ENCODE data around the gene TUBB1. TPM values are rescaled to one million over a fixed set of nuclear protein-coding genes. Genes with fewer than 3 reads are reported as not detected.
"Not testable (repeated sequence)": the region's sequence is repeated elsewhere in the genome, so short reads cannot be mapped to it uniquely, and the experiment has no call there.

Gene TUBB1
- total and polyA plus RNA-seq, 2 donors (not counting 1 experiment from before 2014, with no cell fraction given): 0.22 to 0.43 TPM

- ChIA-PET POLR2A (interaction anchor here (0.5 kb wide), 1 partner anchor 45 kb away, joined by 4 read pairs; no protein-coding TSS in a partner anchor), CTCF (no interaction called here)
- Histone ChIP-seq H3K4me2 (replicated peaks; ENCODE audit: low read depth, low read length, poor library complexity, severe bottlenecking) (no peak overlapping the region), H2AFZ (ENCODE audit: insufficient read depth, low read depth, low read length, poor library complexity, severe bottlenecking) (no peak overlapping the region), H3K27me3 (replicated peaks in 1 of 4; ENCODE audit: control extremely low read depth in 1 of 4, control insufficient read depth in 3 of 4, insufficient read depth in 4 of 4, low read length in 3 of 4) (no peaks in the 10 kb centered on the region), H3K4me1 (ENCODE audit: control insufficient read depth in 2 of 2, insufficient read depth in 2 of 2, low read length in 2 of 2) (peaks cover 35 to 39% of the 10 kb centered on the region in 2 donors), H3K27ac (ENCODE audit: low read length in 2 of 2) (no peak overlapping the region), H3K9ac (ENCODE audit: low read length) (no peak overlapping the region), H3K79me2 (ENCODE audit: control insufficient read depth, insufficient read depth, low read length) (peaks cover 78% of the 10 kb centered on the region), H3K9me3 (ENCODE audit: control extremely low read depth in 1 of 3, control insufficient read depth in 2 of 3, insufficient read depth in 1 of 3, low read length in 2 of 3) (no peaks in the 10 kb centered on the region), H4K20me1 (ENCODE audit: control insufficient read depth, insufficient read depth, low read length, poor library complexity, severe bottlenecking) (peaks cover 33% of the 10 kb centered on the region), H3K4me3 (ENCODE audit: control extremely low read depth in 1 of 5, extremely low read depth in 1 of 5, insufficient read depth in 1 of 5, low read depth in 2 of 5, low read length in 4 of 5) (no peak overlapping the region), H3K36me3 (replicated peaks in 1 of 2; ENCODE audit: control extremely low read depth in 1 of 2, control insufficient read depth in 1 of 2, extremely low read depth in 1 of 2, insufficient read depth in 2 of 2, low read length in 1 of 2) (peaks cover 2 to 50% of the 10 kb centered on the region in 2 experiments)
- H3K27me3 Mint-ChIP-seq: no peaks in the 10 kb centered on the region
- H3K9me3 Mint-ChIP-seq (ENCODE audit: insufficient read depth): no peaks in the 10 kb centered on the region
- ATAC-seq (ENCODE audit: low read depth) (no peak), DNase-seq (no peak)
- intact Hi-C loops (cut with micrococcal nuclease): no loop called here
- no peak overlapping the region for H3K4me3 Mint-ChIP-seq
- H3K27ac Mint-ChIP-seq: no peak overlapping the region
- TF ChIP-seq EZH2 (IDR thresholded peaks at IDR 0.05; ENCODE audit: borderline replicate concordance, insufficient read depth, low read depth, low read length, poor library complexity, severe bottlenecking): no peak
- TF ChIP-seq CTCF (IDR thresholded peaks at IDR 0.05): no peak
- H3K4me1 Mint-ChIP-seq: peaks cover 47% of the 10 kb centered on the region
- WGBS (ENCODE audit: insufficient coverage): no CpG with 5 or more reads among the region's 1 CpG
Observed at GRCh38 chr20:59039233-59039632, 20.0 kb downstream of the TUBB1 start.

GRCh38 chr20:59040667-59041066 lies 21.4 kb downstream of the TUBB1 start:
- intact Hi-C loops (cut with micrococcal nuclease): loop anchor here (5.0 kb wide), 1 partner anchor 733 kb away; the partner anchor contains the start of gene RAB22A
- Histone ChIP-seq H3K4me1 (ENCODE audit: control insufficient read depth in 2 of 2, insufficient read depth in 2 of 2, low read length in 2 of 2) (peaks cover 45 to 47% of the 10 kb centered on the region in 2 donors), H3K27me3 (replicated peaks in 1 of 4; ENCODE audit: control extremely low read depth in 1 of 4, control insufficient read depth in 3 of 4, insufficient read depth in 4 of 4, low read length in 3 of 4) (no peaks in the 10 kb centered on the region), H3K36me3 (replicated peaks in 1 of 2; ENCODE audit: control extremely low read depth in 1 of 2, control insufficient read depth in 1 of 2, extremely low read depth in 1 of 2, insufficient read depth in 2 of 2, low read length in 1 of 2) (peaks cover 2 to 36% of the 10 kb centered on the region in 2 experiments), H3K4me3 (ENCODE audit: control extremely low read depth in 1 of 5, extremely low read depth in 1 of 5, insufficient read depth in 1 of 5, low read depth in 2 of 5, low read length in 4 of 5) (no peak overlapping the region), H3K4me2 (replicated peaks; ENCODE audit: low read depth, low read length, poor library complexity, severe bottlenecking) (peak overlapping the region; percentile 92), H3K27ac (ENCODE audit: low read length in 2 of 2) (peak overlapping the region in 1 of 2 donors; percentile 23), H3K9me3 (ENCODE audit: control extremely low read depth in 1 of 3, control insufficient read depth in 2 of 3, insufficient read depth in 1 of 3, low read length in 2 of 3) (no peaks in the 10 kb centered on the region), H3K9ac (ENCODE audit: low read length) (no peak overlapping the region), H4K20me1 (ENCODE audit: control insufficient read depth, insufficient read depth, low read length, poor library complexity, severe bottlenecking) (peaks cover 33% of the 10 kb centered on the region), H2AFZ (ENCODE audit: insufficient read depth, low read depth, low read length, poor library complexity, severe bottlenecking) (no peak overlapping the region), H3K79me2 (ENCODE audit: control insufficient read depth, insufficient read depth, low read length) (peaks cover 74% of the 10 kb centered on the region)
- ChIA-PET CTCF (interaction anchor here (1.6 kb wide), 1 partner anchor 168 kb away, joined by 3 read pairs; no protein-coding TSS in a partner anchor), POLR2A (interaction anchor here (0.6 to 1.2 kb wide), 2 partner anchors 8 to 388 kb away, joined by 5 to 8 read pairs; partner anchors contain the start of gene ATP5F1E)
- DNase-seq (no peak), ATAC-seq (ENCODE audit: low read depth) (no peak)
- Mint-ChIP-seq H3K4me3 (peak overlapping the region; percentile 94), H3K27me3 (no peaks in the 10 kb centered on the region), H3K9me3 (ENCODE audit: insufficient read depth) (no peaks in the 10 kb centered on the region), H3K4me1 (peaks cover 54% of the 10 kb centered on the region), H3K27ac (peak overlapping the region; percentile 62)
- 100% methylated on average over 4 of the region's 5 CpGs for WGBS (ENCODE audit: insufficient coverage)
- TF ChIP-seq CTCF (IDR thresholded peaks at IDR 0.05): no peak
- no peak for TF ChIP-seq EZH2 (IDR thresholded peaks at IDR 0.05; ENCODE audit: borderline replicate concordance, insufficient read depth, low read depth, low read length, poor library complexity, severe bottlenecking)

- Histone ChIP-seq H3K4me3 (ENCODE audit: control extremely low read depth in 1 of 5, extremely low read depth in 1 of 5, insufficient read depth in 1 of 5, low read depth in 2 of 5, low read length in 4 of 5) (peak overlapping the region in 3 of 5 experiments; percentile 80 to 97 (median 87)), H3K9ac (ENCODE audit: low read length) (peak overlapping the region; percentile 88), H3K36me3 (replicated peaks in 1 of 2; ENCODE audit: control extremely low read depth in 1 of 2, control insufficient read depth in 1 of 2, extremely low read depth in 1 of 2, insufficient read depth in 2 of 2, low read length in 1 of 2) (peaks cover 0 to 28% of the 10 kb centered on the region in 2 experiments), H3K79me2 (ENCODE audit: control insufficient read depth, insufficient read depth, low read length) (peaks cover 67% of the 10 kb centered on the region), H3K4me2 (replicated peaks; ENCODE audit: low read depth, low read length, poor library complexity, severe bottlenecking) (peak overlapping the region; percentile 92), H3K4me1 (ENCODE audit: control insufficient read depth in 2 of 2, insufficient read depth in 2 of 2, low read length in 2 of 2) (peaks cover 45 to 47% of the 10 kb centered on the region in 2 donors), H4K20me1 (ENCODE audit: control insufficient read depth, insufficient read depth, low read length, poor library complexity, severe bottlenecking) (peaks cover 33% of the 10 kb centered on the region)
- not testable (repeated sequence) for H3K27me3 ChIP-seq (replicated peaks in 1 of 4; ENCODE audit: control extremely low read depth in 1 of 4, control insufficient read depth in 3 of 4, insufficient read depth in 4 of 4, low read length in 3 of 4); H2AFZ ChIP-seq (ENCODE audit: insufficient read depth, low read depth, low read length, poor library complexity, severe bottlenecking); H3K27ac Mint-ChIP-seq; H3K27ac ChIP-seq (ENCODE audit: low read length in 2 of 2); H3K27me3 Mint-ChIP-seq; H3K9me3 ChIP-seq (ENCODE audit: control extremely low read depth in 1 of 3, control insufficient read depth in 2 of 3, insufficient read depth in 1 of 3, low read length in 2 of 3); ATAC-seq (ENCODE audit: low read depth); DNase-seq; H3K9me3 Mint-ChIP-seq (ENCODE audit: insufficient read depth)
- POLR2A ChIA-PET: interaction anchor here (1.2 to 2.4 kb wide), 3 partner anchors 9 to 153 kb away, joined by 4 to 28 read pairs (median 5); partner anchors contain the start of gene ATP5F1E
- WGBS (ENCODE audit: insufficient coverage): 88% methylated on average over 11 of the region's 16 CpGs
- intact Hi-C loops (cut with micrococcal nuclease): loop anchor here (5.0 kb wide), 1 partner anchor 734 kb away; the partner anchor contains the start of gene RAB22A
- H3K4me1 Mint-ChIP-seq: peaks cover 56% of the 10 kb centered on the region
- CTCF ChIA-PET: interaction anchor here (1.6 to 2.9 kb wide), 2 partner anchors 9 to 167 kb away, joined by 3 to 10 read pairs; partner anchors contain the start of gene ATP5F1E
- peak overlapping the region; percentile 94 for H3K4me3 Mint-ChIP-seq
Observed at GRCh38 chr20:59041487-59041886, 22.3 kb downstream of the TUBB1 start.
